Thoracic aorta (tissue), 2 donors: ENCODE measurements around the gene MYLIP. TPM values are rescaled to one million over a fixed set of nuclear protein-coding genes. Genes with fewer than 3 reads are reported as not detected.

Source experiments
- ATAC-seq: fragments of 150-250 bp; one replicate; pipeline ENCODE4 v1.8.0; 2017; ENCODE audit warnings: low read depth; ENCODE audit not compliant: insufficient number of reproducible peaks, low FRiP score
- DNase-seq: peaks from one replicate; pipeline ENCODE4 v3.0.0-alpha.2; 2020; ENCODE audit warnings: low spot score
- H3K27ac ChIP-seq, 2 donors: fragments of 200-600 bp; sonication (generic); 1 replicate in 1 of 2; 2 replicates in 1 of 2; pipeline ENCODE4 v1.5.1; 2016; ENCODE audit warnings: mild to moderate bottlenecking in 2 of 2, moderate library complexity in 2 of 2
- H3K27me3 ChIP-seq: fragments of 200-600 bp; sonication (generic); replicated peaks from 2 replicates; pipeline ENCODE4 v1.6.0; 2016; ENCODE audit warnings: mild to moderate bottlenecking; ENCODE audit not compliant: insufficient read depth
- H3K36me3 ChIP-seq: fragments of 200-600 bp; sonication (generic); one replicate; pipeline ENCODE4 v1.5.1; 2016
- H3K4me1 ChIP-seq, 2 donors: fragments of 200-600 bp; sonication (generic); 1 replicate in 1 of 2; 2 replicates in 1 of 2; pipeline versions ENCODE4 v1.5.1 to v1.6.0; 2016; ENCODE audit warnings: low read depth in 2 of 2, mild to moderate bottlenecking in 1 of 2; ENCODE audit not compliant: control insufficient read depth in 1 of 2
- H3K4me3 ChIP-seq: fragments of 200-600 bp; sonication (generic); 2 replicates; pipeline ENCODE4 v1.5.1; 2016; ENCODE audit warnings: mild to moderate bottlenecking
- H3K9me3 ChIP-seq: fragments of 200-600 bp; sonication (generic); 2 replicates; pipeline ENCODE4 v1.5.1; 2016
- CTCF ChIP-seq: fragments of 200-600 bp; sonication (generic); IDR thresholded peaks from one replicate; pipeline ENCODE4 v1.5.1; 2019; ENCODE audit warnings: antibody characterized with exemption
- total RNA-seq, 2 donors: library from RNA; depleted of rRNA; stranded (reverse); fragments of >200 nt; gene quantifications; one replicate each; pipeline versions ENCODE4 v1.1.0 to v1.2.3, GENCODE V29; 2016

MYLIP gene
- total RNA-seq, 2 donors from 2014 or later = 90.4 to 97.2 TPM

- Histone ChIP-seq H3K4me3 (no peak overlapping the region), H3K27me3 (no peaks in the 10 kb centered on the region), H3K4me1 (peaks cover 45 to 70% of the 10 kb centered on the region in 2 donors), H3K36me3 (peaks cover 29% of the 10 kb centered on the region), H3K9me3 (no peaks in the 10 kb centered on the region), H3K27ac (no peak overlapping the region)
- DNase-seq (no peak), ATAC-seq (no peak)
- TF ChIP-seq CTCF = no peak
These were observed 10.7 kb downstream of the MYLIP start for GRCh38 chr6:16139556-16139955.

GRCh38 chr6:16140607-16141006 is 11.7 kb downstream of the MYLIP start:
- Histone ChIP-seq H3K27me3 (no peaks in the 10 kb centered on the region), H3K36me3 (peaks cover 39% of the 10 kb centered on the region), H3K4me1 (peaks cover 37 to 70% of the 10 kb centered on the region in 2 donors), H3K4me3 (no peak overlapping the region), H3K9me3 (no peaks in the 10 kb centered on the region), H3K27ac (no peak overlapping the region)
- ATAC-seq (no peak), DNase-seq (no peak)
- TF ChIP-seq CTCF = no peak

GRCh38 chr6:16141514-16141913 is 12.6 kb downstream of the MYLIP start:
- Histone ChIP-seq H3K27ac (no peak overlapping the region), H3K27me3 (no peaks in the 10 kb centered on the region), H3K4me3 (no peak overlapping the region), H3K4me1 (peaks cover 35 to 72% of the 10 kb centered on the region in 2 donors), H3K9me3 (no peaks in the 10 kb centered on the region), H3K36me3 (peaks cover 48% of the 10 kb centered on the region)
- TF ChIP-seq CTCF = no peak
- DNase-seq = no peak
- no peak for ATAC-seq

- Histone ChIP-seq H3K27ac (no peak overlapping the region), H3K27me3 (no peaks in the 10 kb centered on the region), H3K36me3 (peaks cover 58% of the 10 kb centered on the region), H3K9me3 (no peaks in the 10 kb centered on the region), H3K4me3 (no peak overlapping the region), H3K4me1 (peaks cover 10 to 59% of the 10 kb centered on the region in 2 donors)
- no peak for TF ChIP-seq CTCF
- DNase-seq = no peak
- ATAC-seq = no peak
These were observed 16.2 kb downstream of the MYLIP start for GRCh38 chr6:16145038-16145437.

GRCh38 chr6:16146028-16146427 is 17.1 kb downstream of the MYLIP start:
- DNase-seq (no peak), ATAC-seq (no peak)
- no peak for TF ChIP-seq CTCF
- peak overlapping the region; percentile 4 to 44 for H3K27ac ChIP-seq
- H3K4me3 ChIP-seq = no peak overlapping the region
- H3K27me3 ChIP-seq = no peaks in the 10 kb centered on the region
- peaks cover 58% of the 10 kb centered on the region for H3K36me3 ChIP-seq
- H3K9me3 ChIP-seq = no peaks in the 10 kb centered on the region
- peaks cover 10 to 49% of the 10 kb centered on the region in 2 donors for H3K4me1 ChIP-seq
